Measurements from ENCODE around the gene RAB22A.

- TF ChIP-seq EZH2 (IDR thresholded peaks at IDR 0.05) = no peak
- TF ChIP-seq ZNF274 (IDR thresholded peaks at IDR 0.05; ENCODE audit: low read depth, low read length) = no peak
- no peak for TF ChIP-seq CTCF (IDR thresholded peaks at IDR 0.05 in 2 of 3, conservative IDR thresholded peaks at IDR 0.05 in 1 of 3; ENCODE audit: borderline replicate concordance in 1 of 3, insufficient read depth in 1 of 3, low read depth in 2 of 3, low read length in 2 of 3)
- TF ChIP-seq POLR2AphosphoS5 (IDR thresholded peaks at IDR 0.05; ENCODE audit: low read depth, low read length) = no peak
- TF ChIP-seq ZBTB33 (IDR thresholded peaks at IDR 0.05; ENCODE audit: extremely low read depth, insufficient replicate concordance, low read length) = no peak
- no peak for TF ChIP-seq ELF1 (IDR thresholded peaks at IDR 0.05; ENCODE audit: borderline replicate concordance, low read depth)
- TF ChIP-seq EGR1 (IDR thresholded peaks at IDR 0.05; ENCODE audit: low read depth) = no peak
- no peak for TF ChIP-seq SIN3A (IDR thresholded peaks at IDR 0.05; ENCODE audit: low read depth)
- no peak for TF ChIP-seq JUND (IDR thresholded peaks at IDR 0.05)
Measured at GRCh38 chr20:58392286-58392685, 82.8 kb downstream of the RAB22A start.

Data from HCT116 (cell line).